IMR-90 (cell line): Measurements from ENCODE around the gene HSPA12A. TPM values are rescaled to one million over a fixed set of nuclear protein-coding genes. Genes with fewer than 3 reads are reported as not detected.

Source experiments
- ATAC-seq: fragments of 200-7000 bp; cut with Tn5 transposase; 2 replicates; pipeline ENCODE4 v1.9.1; 2020; ENCODE audit warnings: low read depth, mild to moderate bottlenecking, moderate library complexity
- BruUV-seq: library from RNA; stranded (reverse); fragments of 400-500 nt; replicated peaks from 2 replicates; lab custom pipeline; 2021; lab: Mats Ljungman, UMichigan
- CTCF ChIA-PET: fragments of 300-600 bp; formaldehyde crosslinking; extraction: SDS; loops from one replicate; lab custom pipeline; 2021; ENCODE audit warnings: antibody characterized with exemption; lab: Yijun Ruan, JAX
- POLR2A ChIA-PET: fragments of 300-600 bp; sonication (Branson Sonifier 250); formaldehyde crosslinking; loops from one replicate; lab custom pipeline; 2022; ENCODE audit warnings: antibody characterized with exemption; ENCODE audit not compliant: unreplicated experiment; lab: Charles Lee
- DNase-seq: peaks from one replicate; pipeline ENCODE4 v3.0.0; 2013
- H2AFZ ChIP-seq: replicated peaks from 2 replicates; pipeline ENCODE3; 2013; ENCODE audit warnings: low read length, mild to moderate bottlenecking; ENCODE audit not compliant: poor library complexity
- H2AK5ac ChIP-seq: 2 replicates; pipeline ENCODE4 v1.6.1; 2013; ENCODE audit warnings: low read depth, low read length, inconsistent platforms
- H2AK9ac ChIP-seq: replicated peaks from 2 replicates; pipeline ENCODE3; 2013; ENCODE audit warnings: mild to moderate bottlenecking, low read depth, low read length, moderate library complexity; ENCODE audit not compliant: poor library complexity
- H2BK120ac ChIP-seq: 2 replicates; pipeline ENCODE4 v1.6.1; 2013; ENCODE audit warnings: low read depth, low read length, inconsistent platforms
- H2BK15ac ChIP-seq: 3 replicates; pipeline ENCODE4 v1.6.1; 2013; ENCODE audit warnings: low read depth, low read length, inconsistent platforms
- H2BK20ac ChIP-seq: 2 replicates; pipeline ENCODE4 v1.6.1; 2013; ENCODE audit warnings: low read depth, mild to moderate bottlenecking, inconsistent platforms, low read length, moderate library complexity
- H2BK5ac ChIP-seq: 2 replicates; pipeline ENCODE4 v1.6.1; 2013; ENCODE audit warnings: mild to moderate bottlenecking, low read depth, low read length, inconsistent platforms; ENCODE audit not compliant: poor library complexity, severe bottlenecking
- H3K14ac ChIP-seq: replicated peaks from 2 replicates; pipeline ENCODE4 v1.6.1; 2013; ENCODE audit warnings: low read depth, low read length, inconsistent platforms
- H3K18ac ChIP-seq: 2 replicates; pipeline ENCODE4 v1.6.1; 2013; ENCODE audit warnings: low read depth, low read length, control low read depth
- H3K23ac ChIP-seq: 2 replicates; pipeline ENCODE4 v1.6.1; 2013; ENCODE audit warnings: low read depth, low read length, inconsistent platforms
- H3K27ac ChIP-seq: 2 replicates; pipeline ENCODE4 v1.5.1; 2013; ENCODE audit warnings: mild to moderate bottlenecking, control low read depth, low read length; ENCODE audit not compliant: insufficient read depth
- H3K27me3 ChIP-seq: 2 replicates; pipeline ENCODE4 v1.6.1; 2013; ENCODE audit warnings: low read length; ENCODE audit not compliant: control insufficient read depth, insufficient read depth
- H3K36me3 ChIP-seq: 2 replicates; pipeline ENCODE4 v1.6.1; 2013; ENCODE audit warnings: low read length, mixed read lengths; ENCODE audit not compliant: control insufficient read depth, insufficient read depth
- H3K4ac ChIP-seq: 2 replicates; pipeline ENCODE4 v1.6.1; 2013; ENCODE audit warnings: low read depth, low read length, inconsistent platforms
- H3K4me1 ChIP-seq: 2 replicates; pipeline ENCODE4 v1.6.1; 2013; ENCODE audit warnings: low read length, mixed read lengths; ENCODE audit not compliant: control insufficient read depth, insufficient read depth
- H3K4me2 ChIP-seq: 2 replicates; pipeline ENCODE4 v1.6.1; 2013; ENCODE audit warnings: low read depth, mild to moderate bottlenecking, control low read depth, low read length, moderate library complexity
- H3K4me3 ChIP-seq: 2 replicates; pipeline ENCODE4 v1.5.1; 2013; ENCODE audit warnings: low read depth, mild to moderate bottlenecking, control low read depth, low read length, moderate library complexity; ENCODE audit not compliant: insufficient read depth
- H3K56ac ChIP-seq: 2 replicates; pipeline ENCODE4 v1.6.1; 2013; ENCODE audit warnings: low read length, inconsistent platforms; ENCODE audit not compliant: insufficient read depth; ENCODE audit errors: extremely low read depth
- H3K79me1 ChIP-seq, 2 experiments: 2 replicates each; pipeline ENCODE4 v1.6.1; 2013; ENCODE audit warnings: low read length in 2 of 2, inconsistent platforms in 1 of 2, low read depth in 1 of 2
- H3K9ac ChIP-seq: 2 replicates; pipeline ENCODE4 v1.6.1; 2013; ENCODE audit warnings: low read depth, low read length, control low read depth
- H3K9me1 ChIP-seq: 2 replicates; pipeline ENCODE4 v1.6.1; 2013; ENCODE audit warnings: low read length, inconsistent platforms; ENCODE audit not compliant: insufficient read depth
- H3K9me3 ChIP-seq: 2 replicates; pipeline ENCODE4 v1.6.1; 2013; ENCODE audit warnings: low read length; ENCODE audit not compliant: control insufficient read depth, insufficient read depth
- H4K20me1 ChIP-seq: 2 replicates; pipeline ENCODE4 v1.6.1; 2013; ENCODE audit warnings: low read length, inconsistent platforms; ENCODE audit not compliant: insufficient read depth
- H4K5ac ChIP-seq: 2 replicates; pipeline ENCODE4 v1.6.1; 2013; ENCODE audit warnings: mild to moderate bottlenecking, low read depth, low read length, control low read depth
- H4K8ac ChIP-seq, 2 experiments: 2 replicates each; pipeline ENCODE4 v1.6.1; 2013; ENCODE audit warnings: low read depth in 2 of 2, low read length in 2 of 2, control low read depth in 1 of 2, inconsistent platforms in 1 of 2
- H4K91ac ChIP-seq: 2 replicates; pipeline ENCODE4 v1.6.1; 2013; ENCODE audit warnings: low read depth, low read length, inconsistent platforms; ENCODE audit not compliant: insufficient read depth
- CEBPB ChIP-seq: IDR thresholded peaks from 2 replicates; pipeline ENCODE4 v1.6.1; 2012; ENCODE audit warnings: low read depth, low read length, improper control_type of control experiment
- RAD21 ChIP-seq: IDR thresholded peaks from 2 replicates; pipeline ENCODE4 v1.6.1; 2012; ENCODE audit warnings: low read length, improper control_type of control experiment
- WGBS, 2 experiments: methylation state at CpG; one replicate each; pipeline versions ENCODE4 v1.1.5 to v1.1.7; 2013; ENCODE audit warnings: missing lambda C conversion rate in 2 of 2; ENCODE audit not compliant: insufficient read length in 1 of 2; ENCODE audit errors: extremely low coverage in 2 of 2; 5-methylcytosine and 5-hydroxymethylcytosine counted together
- dilution Hi-C: fragments of 300-500 bp; cut with HindIII; formaldehyde crosslinking; loops from one replicate; pipeline ENCODE4 v1.14.3; 2018; ENCODE audit warnings: low sequenced_read_pairs; ENCODE audit not compliant: unreplicated experiment
- in situ Hi-C: fragments of 300-500 bp; cut with MboI; formaldehyde crosslinking; loops from 3 replicates; pipeline ENCODE4 v1.14.3; 2019; ENCODE audit warnings: low sequenced_read_pairs, inconsistent platforms, mixed read lengths
- intact Hi-C: fragments of 100-400 bp; cut with micrococcal nuclease; formaldehyde crosslinking; loops from 2 replicates; pipeline ENCODE4 v1.10.0; 2022
- polyA plus RNA-seq, 3 experiments: library from polyadenylated mRNA; depleted of rRNA; stranded (reverse); fragments of >200 nt; gene quantifications; 2 replicates each; pipeline ENCODE4 v1.2.3, GENCODE V29; 2012; ENCODE audit warnings: low replicate concordance in 1 of 3
- total RNA-seq: library from RNA; depleted of rRNA; stranded (reverse); fragments of >200 nt; gene quantifications from 2 replicates; pipeline ENCODE4 v1.2.3, GENCODE V29; 2012

HSPA12A gene
- total and polyA plus RNA-seq, 2 of the 4 experiments (the other 2 are of a cell fraction), result 16.1 to 16.7 TPM

- Histone ChIP-seq H4K20me1 (no peaks in the 10 kb centered on the region), H3K14ac (no peak overlapping the region), H3K23ac (no peak overlapping the region), H2AK9ac (no peak overlapping the region), H2AK5ac (no peak overlapping the region), H2BK15ac (no peak overlapping the region), H3K27ac (no peak overlapping the region), H4K91ac (no peak overlapping the region), H2AFZ (no peak overlapping the region), H4K5ac (no peak overlapping the region), H3K9ac (no peak overlapping the region), H4K8ac (no peak overlapping the region), H3K4ac (no peak overlapping the region), H2BK5ac (no peak overlapping the region), H3K79me1 (no peaks in the 10 kb centered on the region), H2BK120ac (no peak overlapping the region), H3K27me3 (no peaks in the 10 kb centered on the region), H3K4me1 (peaks cover 14% of the 10 kb centered on the region), H3K4me2 (no peak overlapping the region), H3K36me3 (no peaks in the 10 kb centered on the region), H3K4me3 (no peak overlapping the region), H3K18ac (no peak overlapping the region), H3K9me1 (peaks cover 9% of the 10 kb centered on the region; the same call in 1 of the 2 replicates), H3K56ac (no peak overlapping the region), H2BK20ac (no peak overlapping the region), H3K9me3 (no peaks in the 10 kb centered on the region)
- ATAC-seq (no peak), DNase-seq (no peak)
- in situ Hi-C loops, result no loop called here
- BruUV-seq, result no TSS peak
- dilution Hi-C loops, result no loop called here
- 63% methylated on average over 1 of the region's 5 CpGs; no CpG with 5 or more reads in 1 of the 2 experiments for WGBS, 2 experiments
- POLR2A ChIA-PET, result no interaction called here
- intact Hi-C loops, result no loop called here
- no peak for TF ChIP-seq CEBPB
- TF ChIP-seq RAD21, result no peak
- CTCF ChIA-PET, result interaction anchor here (0.8 kb wide), 1 partner anchor 18 kb away, joined by 3 read pairs; no protein-coding TSS in a partner anchor
Observed at GRCh38 chr10:116766241-116766827, 24.0 kb upstream of the HSPA12A start.
